ENCODE results near the gene MAN2A2.

DNA sequence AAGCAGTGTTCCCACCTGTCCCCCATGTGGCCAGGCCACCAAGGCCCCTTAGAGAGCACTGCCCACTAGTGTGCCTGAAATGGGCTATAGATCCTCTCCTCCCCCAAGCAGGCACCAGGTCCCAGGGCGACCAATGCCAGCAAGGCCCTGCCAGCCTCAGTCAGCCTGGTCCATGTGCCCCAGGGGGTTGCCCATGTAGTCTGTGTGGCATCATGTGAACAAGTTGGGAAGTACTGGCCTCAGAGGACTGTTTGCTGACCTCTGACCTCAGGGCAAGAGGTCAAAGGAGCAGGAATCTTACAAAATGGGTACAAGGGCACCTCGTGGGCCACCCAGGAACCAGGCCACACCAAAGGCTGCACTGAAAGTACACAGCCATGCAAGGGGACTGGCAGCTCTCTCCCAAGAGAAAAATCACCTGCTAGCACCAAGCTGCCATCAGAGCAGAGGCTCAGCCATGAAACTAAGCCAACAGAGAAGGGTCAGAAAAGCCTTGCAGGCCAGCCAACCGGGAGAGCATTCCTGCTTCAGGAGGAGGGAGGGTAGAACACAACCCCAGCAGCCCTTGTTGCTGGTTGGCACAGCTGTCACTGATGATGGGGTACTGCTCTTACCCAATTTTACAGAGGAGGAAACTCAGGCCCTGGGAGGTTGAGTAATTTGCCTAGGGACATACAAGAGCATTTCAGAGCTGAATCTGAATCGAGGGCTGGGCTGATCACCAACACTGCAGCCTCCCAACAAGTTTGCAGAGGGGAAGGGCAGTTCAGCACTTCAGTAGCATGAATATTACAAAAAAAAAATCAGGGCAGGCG is 39.9 kb upstream of the MAN2A2 start:
- TF ChIP-seq POLR2A (IDR thresholded peaks at IDR 0.05) (no peak), EP300 (IDR thresholded peaks at IDR 0.05; ENCODE audit: low read depth) (no peak)
- TF ChIP-seq, protein P1, sequence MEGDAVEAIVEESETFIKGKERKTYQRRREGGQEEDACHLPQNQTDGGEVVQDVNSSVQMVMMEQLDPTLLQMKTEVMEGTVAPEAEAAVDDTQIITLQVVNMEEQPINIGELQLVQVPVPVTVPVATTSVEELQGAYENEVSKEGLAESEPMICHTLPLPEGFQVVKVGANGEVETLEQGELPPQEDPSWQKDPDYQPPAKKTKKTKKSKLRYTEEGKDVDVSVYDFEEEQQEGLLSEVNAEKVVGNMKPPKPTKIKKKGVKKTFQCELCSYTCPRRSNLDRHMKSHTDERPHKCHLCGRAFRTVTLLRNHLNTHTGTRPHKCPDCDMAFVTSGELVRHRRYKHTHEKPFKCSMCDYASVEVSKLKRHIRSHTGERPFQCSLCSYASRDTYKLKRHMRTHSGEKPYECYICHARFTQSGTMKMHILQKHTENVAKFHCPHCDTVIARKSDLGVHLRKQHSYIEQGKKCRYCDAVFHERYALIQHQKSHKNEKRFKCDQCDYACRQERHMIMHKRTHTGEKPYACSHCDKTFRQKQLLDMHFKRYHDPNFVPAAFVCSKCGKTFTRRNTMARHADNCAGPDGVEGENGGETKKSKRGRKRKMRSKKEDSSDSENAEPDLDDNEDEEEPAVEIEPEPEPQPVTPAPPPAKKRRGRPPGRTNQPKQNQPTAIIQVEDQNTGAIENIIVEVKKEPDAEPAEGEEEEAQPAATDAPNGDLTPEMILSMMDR (IDR thresholded peaks at IDR 0.05), result no peak
